Urinary bladder (tissue), 4 donors: Measurements from ENCODE around the gene ABCA12. TPM values are rescaled to one million over a fixed set of nuclear protein-coding genes. Genes with fewer than 3 reads are reported as not detected.

Source experiments
- DNase-seq: peaks from one replicate; pipeline ENCODE4 v3.0.0-alpha.2; 2015; ENCODE audit errors: extremely low spot score
- H3K27ac ChIP-seq: one replicate; pipeline ENCODE4 v1.5.1; 2013; ENCODE audit warnings: low read depth, mild to moderate bottlenecking, moderate library complexity
- H3K36me3 ChIP-seq: one replicate; pipeline ENCODE4 v1.6.1; 2013; ENCODE audit warnings: mild to moderate bottlenecking, moderate library complexity; ENCODE audit not compliant: insufficient read depth
- H3K4me1 ChIP-seq: one replicate; pipeline ENCODE4 v1.6.1; 2013; ENCODE audit warnings: mild to moderate bottlenecking, moderate library complexity; ENCODE audit not compliant: insufficient read depth
- H3K4me3 ChIP-seq: one replicate; pipeline ENCODE4 v1.5.1; 2013; ENCODE audit warnings: low read depth, low read length
- WGBS: extraction: QIAGEN DNeasy Blood & Tissue Kit; methylation state at CpG from one replicate; pipeline ENCODE4 v1.1.7; 2013; 5-methylcytosine and 5-hydroxymethylcytosine counted together
- polyA plus RNA-seq: library from polyadenylated mRNA; stranded (reverse); fragments of 200-250 nt; gene quantifications from one replicate; pipeline ENCODE4 v1.2.3, GENCODE V29; 2013
- total RNA-seq: library from RNA; depleted of rRNA; stranded (reverse); fragments of >200 nt; gene quantifications from one replicate; pipeline ENCODE4 v1.2.3, GENCODE V29; 2014
- donor health status: healthy with polysubstance abuse.
- donor health status: healthy.

ABCA12 gene
- total and polyA plus RNA-seq, 2 donors: 0.01 to 0.58 TPM

DNA sequence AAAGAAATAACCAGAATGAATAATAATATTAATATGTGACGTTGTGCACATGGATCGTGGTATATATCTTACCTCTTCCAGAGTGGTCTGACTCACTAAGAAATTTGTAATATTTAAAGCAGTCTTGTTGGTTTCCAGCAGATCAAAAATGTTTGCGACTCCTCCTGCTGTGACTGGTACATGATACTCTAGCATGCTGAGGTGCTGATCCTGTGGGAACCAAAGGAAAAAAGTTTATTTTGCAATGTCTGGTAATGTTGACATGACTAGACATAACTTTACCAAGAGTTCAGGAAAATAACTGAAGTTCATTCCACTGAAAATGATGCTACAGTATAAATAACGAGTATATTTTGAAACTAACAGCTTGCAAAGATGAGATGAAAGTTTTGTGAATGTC lies 204.4 kb downstream of the ABCA12 start:
- DNase-seq: no peak
- H3K4me1 ChIP-seq: no peaks in the 10 kb centered on the region
- no peaks in the 10 kb centered on the region for H3K36me3 ChIP-seq
- no peak overlapping the region for H3K4me3 ChIP-seq
- H3K27ac ChIP-seq: no peak overlapping the region
- 87% methylated on average over 4 of the region's 4 CpGs for WGBS

- no peak overlapping the region for H3K4me3 ChIP-seq
- no peaks in the 10 kb centered on the region for H3K4me1 ChIP-seq
- H3K36me3 ChIP-seq: no peaks in the 10 kb centered on the region
- no peak for DNase-seq
- WGBS: 59% methylated on average over 6 of the region's 6 CpGs
- H3K27ac ChIP-seq: no peak overlapping the region
Measured at GRCh38 chr2:214904634-214905033, 233.8 kb downstream of the ABCA12 start.

- no peaks in the 10 kb centered on the region for H3K4me1 ChIP-seq
- no peak overlapping the region for H3K27ac ChIP-seq
- DNase-seq: no peak
- 88% methylated on average over 1 of the region's 1 CpG for WGBS
- H3K4me3 ChIP-seq: no peak overlapping the region
- no peaks in the 10 kb centered on the region for H3K36me3 ChIP-seq
Measured at GRCh38 chr2:214904176-214904575, 234.2 kb downstream of the ABCA12 start.

DNA sequence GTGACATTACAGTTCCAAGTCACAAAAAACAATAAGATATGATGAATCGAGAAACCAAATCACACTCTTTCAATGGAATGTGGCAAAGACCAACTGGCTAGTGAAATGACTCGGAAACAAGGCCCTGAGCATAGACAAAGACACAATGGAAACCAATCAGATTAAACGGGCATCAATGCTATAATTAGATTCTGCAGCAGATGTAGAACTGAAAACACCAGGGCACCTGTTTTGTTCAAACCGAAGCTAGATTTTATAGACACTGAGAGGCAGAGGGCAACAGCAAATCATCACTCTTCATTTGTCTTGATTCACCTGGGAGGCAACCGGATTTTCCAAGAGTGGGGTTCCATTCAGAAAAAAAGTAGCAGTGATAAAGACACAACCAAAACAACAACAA lies 236.1 kb downstream of the ABCA12 start:
- no peak for DNase-seq
- no peak overlapping the region for H3K4me3 ChIP-seq
- no peaks in the 10 kb centered on the region for H3K4me1 ChIP-seq
- H3K27ac ChIP-seq: no peak overlapping the region
- WGBS: 85% methylated on average over 5 of the region's 5 CpGs
- H3K36me3 ChIP-seq: no peaks in the 10 kb centered on the region

DNA sequence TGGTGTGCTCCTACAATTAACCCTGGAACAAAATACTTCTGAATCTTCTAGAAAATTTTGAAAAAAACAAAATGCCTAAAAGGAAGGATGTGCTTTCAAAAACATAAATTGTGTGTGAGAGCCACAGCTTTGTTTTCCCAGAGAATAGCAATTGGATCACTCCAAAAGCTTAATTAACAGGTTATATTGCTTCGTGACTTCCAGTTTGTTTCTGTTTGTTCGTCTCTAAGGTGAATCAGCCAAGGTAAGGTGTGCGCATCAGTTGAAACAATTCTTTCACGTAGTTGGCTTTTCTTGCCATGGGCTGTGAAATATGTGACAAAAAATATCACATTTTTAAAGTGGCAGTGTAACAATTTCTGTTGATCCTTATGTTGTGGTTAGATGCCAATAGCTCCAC lies 238.7 kb downstream of the ABCA12 start:
- DNase-seq: no peak
- Histone ChIP-seq H3K4me3 (no peak overlapping the region), H3K36me3 (no peaks in the 10 kb centered on the region), H3K27ac (no peak overlapping the region), H3K4me1 (no peaks in the 10 kb centered on the region)
- 86% methylated on average over 4 of the region's 4 CpGs for WGBS

DNA sequence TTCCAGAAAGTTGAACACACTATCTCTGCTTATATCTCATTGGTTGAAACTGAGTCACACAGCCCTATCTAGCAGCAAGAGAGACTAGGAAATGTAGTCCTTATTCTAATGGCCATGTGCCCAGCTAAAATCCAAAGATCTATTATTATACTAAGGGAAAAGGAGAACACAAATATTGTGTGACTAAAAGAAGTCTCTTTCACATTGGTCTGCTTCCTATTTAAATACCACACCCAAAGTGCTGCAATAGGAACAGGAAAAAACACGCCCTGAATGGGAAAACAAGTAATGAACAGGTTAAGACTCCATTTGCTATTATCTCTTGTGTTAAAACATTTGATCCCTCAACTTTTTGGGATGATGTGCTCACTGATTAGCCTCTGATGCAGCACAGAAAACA lies 242.2 kb downstream of the ABCA12 start:
- DNase-seq: no peak
- Histone ChIP-seq H3K36me3 (no peaks in the 10 kb centered on the region), H3K27ac (no peak overlapping the region), H3K4me3 (no peak overlapping the region), H3K4me1 (no peaks in the 10 kb centered on the region)
- WGBS: 83% methylated on average over 1 of the region's 1 CpG

GRCh38 chr2:214895469-214895868 lies 243.0 kb downstream of the ABCA12 start:
- DNase-seq: no peak
- Histone ChIP-seq H3K4me3 (no peak overlapping the region), H3K27ac (no peak overlapping the region), H3K4me1 (no peaks in the 10 kb centered on the region), H3K36me3 (no peaks in the 10 kb centered on the region)
- 98% methylated on average over 3 of the region's 3 CpGs for WGBS

DNA sequence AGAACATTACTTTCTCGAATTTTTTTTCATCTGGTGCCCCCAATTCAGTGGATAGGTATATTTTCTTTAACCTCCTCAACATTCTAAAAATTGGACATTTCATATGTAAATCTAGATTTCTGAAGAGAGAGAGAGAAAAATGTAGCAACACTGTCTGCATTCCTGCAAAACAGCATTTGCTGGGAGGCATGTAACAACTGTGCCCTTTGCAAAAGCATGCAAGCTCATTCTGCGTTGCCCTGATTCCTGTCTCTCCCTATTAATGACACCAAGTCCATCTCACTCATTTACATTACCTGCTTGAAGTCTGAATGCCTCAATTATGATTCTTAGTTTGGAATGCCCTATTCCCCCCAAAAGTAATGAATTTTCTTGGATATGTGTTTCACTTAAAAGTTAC lies 249.1 kb downstream of the ABCA12 start:
- H3K4me3 ChIP-seq: no peak overlapping the region
- WGBS: 82% methylated on average over 2 of the region's 2 CpGs

GRCh38 chr2:214881647-214882202 lies 256.7 kb downstream of the ABCA12 start:
- H3K27ac ChIP-seq: no peak overlapping the region
- no peaks in the 10 kb centered on the region for H3K36me3 ChIP-seq
- no peak overlapping the region for H3K4me3 ChIP-seq
- H3K4me1 ChIP-seq: no peaks in the 10 kb centered on the region
- 87% methylated on average over 6 of the region's 6 CpGs for WGBS
- peak; percentile 11 for DNase-seq

More for the DNA sequence above, 249.1 kb downstream of the ABCA12 start:
- DNase-seq: no peak
- Histone ChIP-seq H3K4me1 (no peaks in the 10 kb centered on the region), H3K36me3 (no peaks in the 10 kb centered on the region), H3K27ac (no peak overlapping the region)

Other genes starting within 250 kb of the ABCA12 start
- 28.9 TPM for gene ATIC, start 173.4 kb upstream of the ABCA12 start, total RNA-seq
- gene ATIC, start 173.4 kb upstream of the ABCA12 start, polyA plus RNA-seq: 61.4 TPM